HG02642 (cell line): ENCODE measurements around the gene TOR4A.
"Not testable (repeated sequence)": the region's sequence is repeated elsewhere in the genome, so short reads cannot be mapped to it uniquely, and the experiment has no call there.

ENCODE experiments used
- ATAC-seq: cut with Tn5 transposase; IDR thresholded peaks from one replicate; pipeline ENCODE4 v1.9.1; 2021; ENCODE audit warnings: mild to moderate bottlenecking; ENCODE audit not compliant: unreplicated experiment, poor library complexity

TOR4A gene

GRCh38 chr9:137251490-137252268 lies 25.8 kb upstream of the TOR4A start:
- ATAC-seq, result no peak

GRCh38 chr9:137252555-137253506 lies 24.7 kb upstream of the TOR4A start:
- no peak for ATAC-seq

GRCh38 chr9:137253717-137254623 lies 23.6 kb upstream of the TOR4A start:
- no peak for ATAC-seq

GRCh38 chr9:137254624-137255447 lies 22.7 kb upstream of the TOR4A start, which contains the start of gene NELFB:
Gene NELFB, plus strand, starts transcription at chr9:137255327.
- ATAC-seq, result peak; percentile 83

- ATAC-seq, result peak; percentile 32
These were observed 21.9 kb upstream of the TOR4A start for GRCh38 chr9:137255448-137256114.

- ATAC-seq, result no peak
These were observed 21.2 kb upstream of the TOR4A start for GRCh38 chr9:137256362-137256761.

- no peak for ATAC-seq
These were observed 20.7 kb upstream of the TOR4A start for GRCh38 chr9:137256856-137257255.

GRCh38 chr9:137262173-137262908 lies 15.2 kb upstream of the TOR4A start:
- not testable (repeated sequence) for ATAC-seq

- ATAC-seq, result no peak
These were observed 14.6 kb upstream of the TOR4A start for GRCh38 chr9:137262909-137263285.

- ATAC-seq, result no peak
These were observed 14.0 kb upstream of the TOR4A start for GRCh38 chr9:137263506-137263905.

GRCh38 chr9:137264067-137264466 lies 13.5 kb upstream of the TOR4A start:
- no peak for ATAC-seq

- no peak for ATAC-seq
These were observed 11.9 kb upstream of the TOR4A start for GRCh38 chr9:137265496-137266161.

- no peak for ATAC-seq
These were observed 11.4 kb upstream of the TOR4A start for GRCh38 chr9:137266162-137266527.

- no peak for ATAC-seq
These were observed 10.7 kb upstream of the TOR4A start for GRCh38 chr9:137266585-137267453.

- no peak for ATAC-seq
These were observed 9.6 kb upstream of the TOR4A start for GRCh38 chr9:137267933-137268355.

- no peak for ATAC-seq
These were observed 8.9 kb upstream of the TOR4A start for GRCh38 chr9:137268538-137269201.
